T follicular helper cell (primary cell): ENCODE data around the gene WBP4.
"Not testable (repeated sequence)": the region's sequence is repeated elsewhere in the genome, so short reads cannot be mapped to it uniquely, and the experiment has no call there.

Experiments used
- DNase-seq: peaks from one replicate; pipeline ENCODE4 v3.0.0-alpha.2; 2020; ENCODE audit warnings: low read depth

The WBP4 gene

GRCh38 chr13:41085961-41086585, 24.8 kb downstream of the WBP4 start:
- DNase-seq, result no peak

GRCh38 chr13:41095681-41096080, 34.4 kb downstream of the WBP4 start:
- DNase-seq, result not testable (repeated sequence)

- DNase-seq, result no peak
These were observed 37.5 kb downstream of the WBP4 start for GRCh38 chr13:41098761-41099160.

DNA sequence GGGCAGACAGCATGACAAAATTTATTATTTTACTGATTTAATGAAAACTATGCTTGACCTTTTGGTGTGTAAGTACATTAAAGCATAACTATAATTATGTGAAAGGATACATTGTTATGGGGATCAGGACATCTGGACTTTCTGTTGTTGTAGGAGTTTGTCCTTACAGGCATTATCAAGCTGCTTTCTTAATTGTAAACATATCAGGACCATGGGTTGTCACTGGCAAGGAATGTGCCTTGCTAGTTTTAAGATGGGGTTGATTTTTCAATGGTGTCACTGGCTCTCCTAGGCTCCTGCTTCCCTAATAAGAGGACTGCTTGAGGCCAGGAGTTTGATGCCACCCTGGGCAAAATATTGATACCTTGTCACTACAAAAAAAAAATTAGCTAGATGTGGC, 38.7 kb downstream of the WBP4 start:
- no peak for DNase-seq

GRCh38 chr13:41107104-41107571, 45.8 kb downstream of the WBP4 start:
- DNase-seq, result no peak

DNA sequence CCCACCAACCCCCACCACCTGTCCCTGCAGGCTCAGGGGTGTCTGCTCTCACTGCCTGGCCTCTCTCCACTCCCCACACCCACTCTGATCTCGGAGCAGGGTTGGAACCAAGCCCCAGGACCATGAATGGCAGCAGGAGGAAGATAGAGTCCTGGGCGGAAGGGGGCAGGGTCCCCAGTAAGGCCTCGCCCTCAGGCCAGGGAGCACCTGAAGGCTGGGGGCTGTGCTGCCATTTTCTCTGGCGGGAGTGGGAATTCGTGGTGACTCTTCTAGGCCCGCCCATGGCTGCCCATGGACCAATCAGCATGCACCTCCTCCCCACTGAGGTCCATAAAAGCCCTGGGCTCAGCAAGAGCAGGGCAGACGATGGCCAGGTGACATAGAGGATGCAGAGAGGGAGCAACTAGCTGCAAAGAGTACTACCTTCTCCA, 46.3 kb downstream of the WBP4 start:
- no peak for DNase-seq

GRCh38 chr13:41111454-41111853, 50.1 kb downstream of the WBP4 start:
- no peak for DNase-seq

- no peak for DNase-seq
These were observed 56.6 kb downstream of the WBP4 start for GRCh38 chr13:41117869-41118268.

DNA sequence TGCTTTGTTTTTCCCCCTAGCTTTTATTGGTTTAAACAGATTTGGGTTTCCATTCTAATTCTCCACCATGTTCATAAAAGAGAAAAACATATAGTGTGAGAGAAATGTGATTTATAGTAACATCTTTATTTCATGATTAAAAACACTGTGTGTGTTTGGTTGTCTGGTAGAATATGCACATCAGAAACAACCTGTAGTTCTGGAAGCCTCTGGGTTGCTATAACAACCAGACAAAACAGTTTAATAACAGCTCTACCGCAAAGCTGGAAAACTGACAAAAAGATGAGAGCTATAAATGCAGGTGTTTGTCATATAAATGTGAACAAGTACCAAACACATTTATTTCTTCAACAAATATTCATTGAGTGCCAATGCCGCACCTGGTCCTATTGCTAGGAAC, 61.5 kb downstream of the WBP4 start:
- no peak for DNase-seq

DNA sequence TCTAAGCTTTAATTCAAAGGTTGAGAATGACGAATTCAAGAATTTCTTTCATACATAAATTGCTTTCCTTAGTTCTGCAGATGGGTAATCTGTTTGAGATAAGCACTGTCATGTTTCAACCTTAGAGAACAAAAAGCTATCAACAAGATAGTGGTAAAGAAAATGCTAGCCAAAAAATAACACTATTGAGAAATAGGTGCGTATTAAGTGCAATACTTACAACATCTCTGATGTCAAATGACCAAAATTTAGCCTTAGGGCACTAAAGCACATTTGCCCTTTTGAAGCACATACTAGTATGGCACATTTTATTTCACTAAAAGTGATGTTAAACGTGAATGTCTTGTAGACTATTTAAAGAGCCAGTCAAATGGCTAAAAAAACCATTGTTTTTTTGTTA, 66.4 kb downstream of the WBP4 start:
- no peak for DNase-seq

- no peak for DNase-seq
These were observed 69.0 kb downstream of the WBP4 start for GRCh38 chr13:41130356-41130755.

DNA sequence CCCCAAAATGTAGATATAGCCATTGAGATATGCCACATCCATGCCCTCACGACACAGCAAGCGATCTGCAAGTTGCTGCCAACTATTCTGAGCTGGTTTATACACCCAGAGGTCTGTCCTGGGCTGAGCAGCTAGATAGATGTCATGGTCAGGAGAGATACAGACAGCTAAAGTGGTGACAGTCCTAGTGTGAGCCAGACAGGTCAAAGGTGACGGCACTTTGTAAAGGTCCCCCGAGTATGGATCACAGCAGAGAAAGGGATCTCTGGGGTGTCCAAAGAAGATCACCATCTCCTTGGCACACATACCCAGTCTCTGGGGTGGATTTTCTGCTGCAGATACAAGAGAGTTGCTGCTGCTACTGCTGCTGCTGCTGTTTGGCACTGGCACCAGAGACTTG, 69.9 kb downstream of the WBP4 start:
- not testable (repeated sequence) for DNase-seq

DNA sequence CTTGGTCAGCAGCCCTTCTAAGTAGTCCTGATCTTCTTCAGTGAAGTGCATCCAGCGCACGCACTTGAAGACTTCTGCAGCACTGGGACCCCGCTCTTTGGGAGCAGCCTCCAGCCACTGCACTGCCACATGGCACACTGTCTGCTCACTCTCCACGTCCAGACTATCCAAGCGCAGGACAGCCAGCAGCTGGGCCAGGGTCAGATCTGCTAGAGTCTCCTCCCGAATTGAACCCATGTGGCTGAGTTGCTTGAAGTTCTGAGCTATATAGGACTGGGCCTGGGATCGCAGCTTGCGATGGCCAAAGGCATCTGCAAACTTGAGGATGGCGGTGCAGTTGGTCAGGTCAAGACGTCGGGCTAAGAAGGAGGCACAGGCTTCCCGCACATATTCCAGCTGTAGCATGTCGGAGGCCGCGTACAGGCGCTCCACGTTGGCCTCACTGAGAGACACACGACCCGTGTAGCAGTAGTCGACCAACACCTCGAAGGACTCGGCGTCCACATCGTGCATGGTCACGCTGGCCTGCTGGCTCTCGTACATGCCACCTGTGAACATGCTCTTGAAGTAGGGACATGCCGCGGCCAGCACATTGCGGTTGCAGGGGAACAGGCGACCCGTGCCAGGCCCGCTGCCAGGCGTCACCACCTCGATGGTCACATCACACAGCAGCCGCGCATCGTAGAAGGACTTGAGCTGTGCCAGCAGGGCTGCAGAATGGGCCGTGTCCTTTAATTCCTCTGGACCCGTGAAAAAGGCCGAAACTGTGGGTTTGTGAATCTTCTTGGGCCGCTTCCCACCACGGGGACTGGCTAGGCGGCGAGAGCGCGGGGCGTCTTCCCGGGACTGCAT, 70.6 kb downstream of the WBP4 start:
- not testable (repeated sequence) for DNase-seq

GRCh38 chr13:41132512-41133152, 71.3 kb downstream of the WBP4 start, which contains the start of gene KBTBD6:
KBTBD6 (minus strand) TSS chr13:41132802; CDS start chr13:41132511, 291 bp downstream.
- DNase-seq, result peak; percentile 89
